Smooth muscle cell (in vitro differentiated cells): ENCODE data around the gene PLA2G1B. TPM values are rescaled to one million over a fixed set of nuclear protein-coding genes. Genes with fewer than 3 reads are reported as not detected.

Experiments used
- DNase-seq: peaks from one replicate; lab custom pipeline; 2025; ENCODE audit not compliant: unreplicated experiment; lab: John Stamatoyannopoulos, UW
- H2AFZ ChIP-seq: fragments of 200-600 bp; sonication (generic); 2 replicates; pipeline ENCODE4 v1.6.0; 2016; ENCODE audit warnings: antibody characterized with exemption, low read depth, mild to moderate bottlenecking
- H3F3A ChIP-seq: fragments of 200-600 bp; sonication (generic); 2 replicates; pipeline ENCODE4 v1.6.0; 2017; ENCODE audit warnings: antibody characterized with exemption, low read depth
- H3K27ac ChIP-seq: fragments of 200-600 bp; sonication (generic); 2 replicates; pipeline ENCODE4 v1.5.1; 2016; ENCODE audit warnings: low read depth, mild to moderate bottlenecking
- H3K27me3 ChIP-seq: fragments of 200-600 bp; sonication (generic); 2 replicates; pipeline ENCODE4 v1.6.1; 2016; ENCODE audit warnings: low read depth, mild to moderate bottlenecking
- H3K36me3 ChIP-seq: fragments of 200-600 bp; sonication (generic); 2 replicates; pipeline ENCODE4 v1.5.1; 2016; ENCODE audit warnings: low read depth
- H3K4me1 ChIP-seq: fragments of 200-600 bp; sonication (generic); 2 replicates; pipeline ENCODE4 v1.5.1; 2016; ENCODE audit warnings: low read depth
- H3K4me2 ChIP-seq: fragments of 200-600 bp; sonication (generic); 2 replicates; pipeline ENCODE4 v1.6.0; 2016; ENCODE audit warnings: mild to moderate bottlenecking
- H3K4me3 ChIP-seq: fragments of 200-600 bp; sonication (generic); 2 replicates; pipeline ENCODE4 v1.5.1; 2016; ENCODE audit warnings: mild to moderate bottlenecking
- H3K79me2 ChIP-seq: fragments of 200-600 bp; sonication (generic); 2 replicates; pipeline ENCODE4 v1.6.0; 2016; ENCODE audit warnings: low read depth, mild to moderate bottlenecking
- H3K9ac ChIP-seq: fragments of 200-600 bp; sonication (generic); 2 replicates; pipeline ENCODE4 v1.6.0; 2016; ENCODE audit warnings: low read depth
- H3K9me3 ChIP-seq: fragments of 200-600 bp; sonication (generic); replicated peaks from 2 replicates; pipeline ENCODE4 v1.5.1; 2016; ENCODE audit warnings: low read depth
- H4K20me1 ChIP-seq: fragments of 200-600 bp; sonication (generic); 2 replicates; pipeline ENCODE4 v1.6.0; 2016; ENCODE audit warnings: low read depth
- WGBS: methylation state at CpG from one replicate; pipeline ENCODE4 v1.1.7; 2016; ENCODE audit warnings: low lambda C conversion rate; 5-methylcytosine and 5-hydroxymethylcytosine counted together
- polyA plus RNA-seq: library from polyadenylated mRNA; unstranded; fragments of >200 nt; fragmentation: Nextera tagmentation; extraction: Ambion mirVana; gene quantifications from 2 replicates; pipeline ENCODE4 v1.2.1, GENCODE V29; 2016
- total RNA-seq: library from RNA; depleted of rRNA; stranded (reverse); fragments of >200 nt; gene quantifications from 2 replicates; pipeline ENCODE4 v1.2.3, GENCODE V29; 2014
- TF ChIP-seq, protein P1 (sequence below): fragments of 200-600 bp; sonication (generic); IDR thresholded peaks from 2 replicates; pipeline ENCODE4 v1.5.1; 2017; ENCODE audit warnings: borderline replicate concordance, mild to moderate bottlenecking, antibody characterized with exemption; ENCODE audit not compliant: insufficient read depth, poor library complexity, severe bottlenecking

PLA2G1B gene
- total and polyA plus RNA-seq, 2 experiments from 2014 or later: not detected

DNA sequence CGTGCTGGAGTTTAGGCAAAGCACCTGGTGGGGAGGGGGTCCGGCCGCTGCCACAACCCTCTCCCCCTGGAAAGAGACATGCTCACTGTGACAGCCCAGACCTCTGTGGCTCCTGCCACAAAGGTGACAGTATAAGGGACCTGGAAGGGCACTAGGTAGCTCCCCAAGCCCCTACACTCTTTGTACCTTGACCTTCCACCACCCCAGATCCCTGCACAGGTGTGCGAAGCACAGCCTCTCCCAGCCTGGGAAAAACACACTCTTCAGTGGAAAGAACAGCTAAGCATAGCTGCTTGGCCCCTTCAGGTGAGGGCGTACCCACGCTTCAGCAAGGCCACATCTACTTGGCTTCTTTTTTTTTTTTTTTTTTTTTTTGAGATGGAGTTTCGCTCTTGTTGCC is 4.9 kb upstream of the PLA2G1B start:
- Histone ChIP-seq H3K4me3 (no peak overlapping the region), H3K4me2 (no peak overlapping the region), H3K9ac (no peak overlapping the region), H3K4me1 (no peaks in the 10 kb centered on the region), H4K20me1 (no peaks in the 10 kb centered on the region), H3K36me3 (no peaks in the 10 kb centered on the region), H3K9me3 (no peaks in the 10 kb centered on the region), H2AFZ (no peak overlapping the region), H3K27me3 (no peaks in the 10 kb centered on the region), H3F3A (no peaks in the 10 kb centered on the region), H3K27ac (no peak overlapping the region), H3K79me2 (no peaks in the 10 kb centered on the region)
- TF ChIP-seq, protein P1, sequence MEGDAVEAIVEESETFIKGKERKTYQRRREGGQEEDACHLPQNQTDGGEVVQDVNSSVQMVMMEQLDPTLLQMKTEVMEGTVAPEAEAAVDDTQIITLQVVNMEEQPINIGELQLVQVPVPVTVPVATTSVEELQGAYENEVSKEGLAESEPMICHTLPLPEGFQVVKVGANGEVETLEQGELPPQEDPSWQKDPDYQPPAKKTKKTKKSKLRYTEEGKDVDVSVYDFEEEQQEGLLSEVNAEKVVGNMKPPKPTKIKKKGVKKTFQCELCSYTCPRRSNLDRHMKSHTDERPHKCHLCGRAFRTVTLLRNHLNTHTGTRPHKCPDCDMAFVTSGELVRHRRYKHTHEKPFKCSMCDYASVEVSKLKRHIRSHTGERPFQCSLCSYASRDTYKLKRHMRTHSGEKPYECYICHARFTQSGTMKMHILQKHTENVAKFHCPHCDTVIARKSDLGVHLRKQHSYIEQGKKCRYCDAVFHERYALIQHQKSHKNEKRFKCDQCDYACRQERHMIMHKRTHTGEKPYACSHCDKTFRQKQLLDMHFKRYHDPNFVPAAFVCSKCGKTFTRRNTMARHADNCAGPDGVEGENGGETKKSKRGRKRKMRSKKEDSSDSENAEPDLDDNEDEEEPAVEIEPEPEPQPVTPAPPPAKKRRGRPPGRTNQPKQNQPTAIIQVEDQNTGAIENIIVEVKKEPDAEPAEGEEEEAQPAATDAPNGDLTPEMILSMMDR: no peak
- no peak for DNase-seq
- WGBS: 88% methylated on average over 7 of the region's 7 CpGs

DNA sequence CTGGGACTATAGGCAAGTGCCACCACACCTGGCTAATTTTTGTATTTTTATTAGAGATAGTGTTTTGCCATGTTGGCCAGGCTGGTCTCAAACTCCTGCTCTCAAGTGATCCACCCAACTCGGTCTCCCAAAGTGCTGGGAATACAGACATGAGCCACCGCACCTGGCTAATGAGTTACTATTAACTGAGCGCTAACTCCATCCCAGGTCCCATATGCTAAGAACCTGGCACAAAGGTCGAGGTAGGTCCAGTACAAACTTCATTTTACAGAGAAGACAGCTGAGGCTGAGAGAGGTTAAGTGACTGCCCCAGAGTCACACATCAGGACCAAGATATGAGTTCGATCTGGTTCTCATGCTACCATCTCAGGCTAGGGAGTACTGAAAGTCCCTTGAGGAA is 4.5 kb upstream of the PLA2G1B start:
- Histone ChIP-seq H3K4me3 (no peak overlapping the region), H3K79me2 (no peaks in the 10 kb centered on the region), H3K9me3 (no peaks in the 10 kb centered on the region), H3K36me3 (no peaks in the 10 kb centered on the region), H3F3A (no peaks in the 10 kb centered on the region), H3K4me1 (no peaks in the 10 kb centered on the region), H3K4me2 (no peak overlapping the region), H3K27ac (no peak overlapping the region), H4K20me1 (no peaks in the 10 kb centered on the region), H3K9ac (no peak overlapping the region), H3K27me3 (no peaks in the 10 kb centered on the region), H2AFZ (no peak overlapping the region)
- WGBS: 81% methylated on average over 5 of the region's 5 CpGs
- DNase-seq: no peak
- TF ChIP-seq, protein P1: no peak

DNA sequence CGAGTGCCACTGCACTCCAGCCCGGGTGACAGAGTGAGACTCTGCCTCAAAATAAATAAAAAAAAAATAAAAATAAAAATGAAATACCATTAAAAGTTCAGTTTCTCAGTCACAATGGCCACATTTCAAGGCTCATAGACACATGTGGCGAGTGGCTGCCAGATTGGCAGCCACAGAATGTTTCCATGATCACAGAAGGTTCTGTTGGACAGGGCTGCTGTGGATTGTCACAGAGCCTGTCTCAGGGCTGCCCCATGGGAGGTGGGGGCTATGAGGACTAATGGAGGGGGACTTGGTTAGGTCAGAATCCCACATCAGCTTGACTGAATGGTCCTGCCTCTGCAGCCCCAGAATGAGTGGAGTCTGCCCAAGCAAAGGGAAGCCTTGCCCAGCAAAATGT is 3.8 kb upstream of the PLA2G1B start:
- Histone ChIP-seq H3F3A (no peaks in the 10 kb centered on the region), H3K27ac (no peak overlapping the region), H3K4me2 (no peak overlapping the region), H4K20me1 (no peaks in the 10 kb centered on the region), H3K27me3 (no peaks in the 10 kb centered on the region), H3K9me3 (no peaks in the 10 kb centered on the region), H3K79me2 (no peaks in the 10 kb centered on the region), H3K9ac (no peak overlapping the region), H3K4me3 (no peak overlapping the region), H3K4me1 (no peaks in the 10 kb centered on the region), H3K36me3 (no peaks in the 10 kb centered on the region), H2AFZ (no peak overlapping the region)
- no peak for DNase-seq
- 78% methylated on average over 3 of the region's 3 CpGs for WGBS
- TF ChIP-seq, protein P1: no peak

GRCh38 chr12:120328228-120328627 is 649 bp upstream of the PLA2G1B start:
- H2AFZ ChIP-seq: no peak overlapping the region
- 86% methylated on average over 4 of the region's 4 CpGs for WGBS
- TF ChIP-seq, protein P1: no peak

More at GRCh38 chr12:120328228-120328627, 649 bp upstream of the PLA2G1B start:
- Histone ChIP-seq H3K27me3 (no peaks in the 10 kb centered on the region), H3K36me3 (no peaks in the 10 kb centered on the region), H3K4me3 (no peak overlapping the region), H3F3A (no peaks in the 10 kb centered on the region), H3K9ac (no peak overlapping the region), H3K79me2 (no peaks in the 10 kb centered on the region), H3K4me1 (no peaks in the 10 kb centered on the region), H3K9me3 (no peaks in the 10 kb centered on the region), H3K27ac (no peak overlapping the region), H4K20me1 (no peaks in the 10 kb centered on the region), H3K4me2 (no peak overlapping the region)
- no peak for DNase-seq
